Measurements from ENCODE around the gene SSH2.

The SSH2 gene

DNA sequence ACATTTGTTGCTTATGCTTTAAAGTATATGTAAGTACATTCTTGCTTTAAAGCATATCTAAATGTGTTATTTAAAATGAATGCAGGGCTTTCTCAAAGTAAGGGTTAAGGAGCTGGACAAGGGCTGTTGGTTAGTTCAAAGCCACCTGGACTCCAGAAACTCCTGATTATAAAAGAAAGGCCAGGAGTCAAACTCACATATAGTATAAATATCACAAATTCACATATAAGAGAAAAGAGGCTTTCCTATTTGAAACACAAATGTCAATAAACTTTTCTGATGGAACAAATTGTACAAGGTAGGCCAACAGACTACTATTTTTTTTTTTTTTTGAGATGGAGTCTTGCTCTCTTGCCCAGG, 222.8 kb downstream of the SSH2 start:
- no peak overlapping the region for H3K4me3 ChIP-seq (ENCODE audit: low read depth, low read length)
- H3K27ac ChIP-seq, result no peak overlapping the region
- TF ChIP-seq, protein P1, sequence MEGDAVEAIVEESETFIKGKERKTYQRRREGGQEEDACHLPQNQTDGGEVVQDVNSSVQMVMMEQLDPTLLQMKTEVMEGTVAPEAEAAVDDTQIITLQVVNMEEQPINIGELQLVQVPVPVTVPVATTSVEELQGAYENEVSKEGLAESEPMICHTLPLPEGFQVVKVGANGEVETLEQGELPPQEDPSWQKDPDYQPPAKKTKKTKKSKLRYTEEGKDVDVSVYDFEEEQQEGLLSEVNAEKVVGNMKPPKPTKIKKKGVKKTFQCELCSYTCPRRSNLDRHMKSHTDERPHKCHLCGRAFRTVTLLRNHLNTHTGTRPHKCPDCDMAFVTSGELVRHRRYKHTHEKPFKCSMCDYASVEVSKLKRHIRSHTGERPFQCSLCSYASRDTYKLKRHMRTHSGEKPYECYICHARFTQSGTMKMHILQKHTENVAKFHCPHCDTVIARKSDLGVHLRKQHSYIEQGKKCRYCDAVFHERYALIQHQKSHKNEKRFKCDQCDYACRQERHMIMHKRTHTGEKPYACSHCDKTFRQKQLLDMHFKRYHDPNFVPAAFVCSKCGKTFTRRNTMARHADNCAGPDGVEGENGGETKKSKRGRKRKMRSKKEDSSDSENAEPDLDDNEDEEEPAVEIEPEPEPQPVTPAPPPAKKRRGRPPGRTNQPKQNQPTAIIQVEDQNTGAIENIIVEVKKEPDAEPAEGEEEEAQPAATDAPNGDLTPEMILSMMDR (IDR thresholded peaks at IDR 0.05; ENCODE audit: low read depth, low read length), result no peak

DNA sequence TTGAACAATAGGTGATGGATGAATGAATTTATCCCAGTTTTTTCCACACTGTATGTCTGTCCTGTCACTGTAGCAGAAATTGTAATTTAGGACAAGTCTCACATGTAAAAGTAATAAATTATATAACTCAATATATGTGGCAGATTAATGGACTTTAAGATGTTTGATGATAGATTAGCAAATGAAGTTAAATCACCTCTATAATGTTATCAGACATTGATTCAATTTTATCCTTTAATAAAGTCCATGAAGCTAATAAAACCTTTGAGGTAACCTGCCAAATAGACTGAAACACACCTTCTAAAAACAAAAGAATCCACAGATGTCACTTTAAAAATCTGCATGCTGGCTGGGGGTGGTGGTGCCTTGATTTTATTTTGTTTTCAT, 224.0 kb downstream of the SSH2 start:
- Histone ChIP-seq H3K27me3 (ENCODE audit: insufficient read depth, low read depth, severe bottlenecking) (no peaks in the 10 kb centered on the region), H3K4me3 (ENCODE audit: low read depth, low read length) (no peak overlapping the region), H3K36me3 (peaks cover 7% of the 10 kb centered on the region), H3K9me3 (ENCODE audit: severe bottlenecking) (no peaks in the 10 kb centered on the region), H3K27ac (no peak overlapping the region)
- TF ChIP-seq, protein P1 (IDR thresholded peaks at IDR 0.05; ENCODE audit: low read depth, low read length), result no peak
- DNase-seq, result no peak

More for the DNA sequence above, 222.8 kb downstream of the SSH2 start:
- no peak for DNase-seq
- H3K27me3 ChIP-seq (ENCODE audit: insufficient read depth, low read depth, severe bottlenecking), result no peaks in the 10 kb centered on the region
- no peaks in the 10 kb centered on the region; the same call in 1 of the 2 replicates for H3K36me3 ChIP-seq
- H3K9me3 ChIP-seq (ENCODE audit: severe bottlenecking), result no peaks in the 10 kb centered on the region

DNA sequence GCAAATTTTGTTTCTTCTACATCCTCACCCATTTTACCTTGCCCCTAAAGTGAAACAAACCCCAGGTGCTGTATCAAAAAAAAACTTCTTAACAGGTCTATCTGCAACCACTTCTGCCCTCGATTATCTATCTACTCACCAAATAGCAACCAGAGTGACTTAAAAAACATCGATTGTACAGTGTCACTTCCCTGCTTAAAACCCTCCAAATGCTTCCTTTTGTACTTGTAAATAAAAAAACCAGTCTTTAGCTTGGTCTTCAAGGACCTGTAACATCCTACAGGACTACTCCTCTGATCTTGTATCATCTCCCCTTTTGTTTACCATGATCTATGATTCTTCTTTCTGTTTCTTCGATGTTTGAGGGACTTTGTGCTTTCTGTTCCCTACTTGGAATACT, 224.6 kb downstream of the SSH2 start:
- H3K27me3 ChIP-seq (ENCODE audit: insufficient read depth, low read depth, severe bottlenecking), result no peaks in the 10 kb centered on the region
- H3K36me3 ChIP-seq, result peaks cover 7% of the 10 kb centered on the region
- no peak for DNase-seq
- TF ChIP-seq, protein P1 (IDR thresholded peaks at IDR 0.05; ENCODE audit: low read depth, low read length), result no peak
- H3K27ac ChIP-seq, result no peak overlapping the region
- no peak overlapping the region for H3K4me3 ChIP-seq (ENCODE audit: low read depth, low read length)
- no peaks in the 10 kb centered on the region for H3K9me3 ChIP-seq (ENCODE audit: severe bottlenecking)

- Histone ChIP-seq H3K36me3 (peaks cover 10% of the 10 kb centered on the region), H3K4me3 (ENCODE audit: low read depth, low read length) (no peak overlapping the region), H3K9me3 (ENCODE audit: severe bottlenecking) (no peaks in the 10 kb centered on the region), H3K27ac (no peak overlapping the region), H3K27me3 (ENCODE audit: insufficient read depth, low read depth, severe bottlenecking) (no peaks in the 10 kb centered on the region)
- TF ChIP-seq, protein P1 (IDR thresholded peaks at IDR 0.05; ENCODE audit: low read depth, low read length), result no peak
- no peak for DNase-seq
Observed at GRCh38 chr17:29699283-29699682, 230.7 kb downstream of the SSH2 start.

- DNase-seq, result no peak
- Histone ChIP-seq H3K27ac (no peak overlapping the region), H3K9me3 (ENCODE audit: severe bottlenecking) (no peaks in the 10 kb centered on the region), H3K36me3 (peaks cover 10% of the 10 kb centered on the region), H3K4me3 (ENCODE audit: low read depth, low read length) (no peak overlapping the region), H3K27me3 (ENCODE audit: insufficient read depth, low read depth, severe bottlenecking) (no peaks in the 10 kb centered on the region)
- TF ChIP-seq, protein P1 (IDR thresholded peaks at IDR 0.05; ENCODE audit: low read depth, low read length), result no peak
Observed at GRCh38 chr17:29698837-29699236, 231.2 kb downstream of the SSH2 start.

GRCh38 chr17:29698019-29698777, 231.8 kb downstream of the SSH2 start:
- H3K27ac ChIP-seq, result no peak overlapping the region
- peaks cover 10% of the 10 kb centered on the region for H3K36me3 ChIP-seq

More at GRCh38 chr17:29698019-29698777, 231.8 kb downstream of the SSH2 start:
- Histone ChIP-seq H3K27me3 (ENCODE audit: insufficient read depth, low read depth, severe bottlenecking) (no peaks in the 10 kb centered on the region), H3K9me3 (ENCODE audit: severe bottlenecking) (no peaks in the 10 kb centered on the region), H3K4me3 (ENCODE audit: low read depth, low read length) (no peak overlapping the region)
- DNase-seq, result no peak
- TF ChIP-seq, protein P1 (IDR thresholded peaks at IDR 0.05; ENCODE audit: low read depth, low read length), result no peak

All from WERI-Rb-1 (cell line).